Spleen (tissue), 11 donors: ENCODE data around the gene SPRED1. TPM values are rescaled to one million over a fixed set of nuclear protein-coding genes. Genes with fewer than 3 reads are reported as not detected.

Experiments
- DNase-seq: peaks from one replicate; pipeline ENCODE4 v3.0.0-alpha.2; 2020
- H3K27ac ChIP-seq, 8 donors: fragments of 200-600 bp; sonication (generic) in 7 of 8; 1 replicate in 4 of 8; 2 replicates in 4 of 8; pipeline versions ENCODE4 v1.5.0 to v1.8.0; 2016 to 2021; ENCODE audit warnings: inconsistent platforms in 4 of 8, mild to moderate bottlenecking in 4 of 8, moderate library complexity in 1 of 8
- H3K27me3 ChIP-seq, 7 donors: fragments of 200-600 bp; sonication (generic) in 6 of 7; replicated peaks in 1 of 7; 1 replicate in 4 of 7; 2 replicates in 3 of 7; pipeline versions ENCODE4 v1.5.0 to v1.8.0; 2016 to 2021; ENCODE audit warnings: inconsistent platforms in 3 of 7, mild to moderate bottlenecking in 1 of 7
- H3K36me3 ChIP-seq, 6 donors: fragments of 200-600 bp; sonication (generic) in 5 of 6; 1 replicate in 4 of 6; 2 replicates in 2 of 6; pipeline versions ENCODE4 v1.5.0 to v1.8.0; 2016 to 2021; ENCODE audit warnings: inconsistent platforms in 2 of 6
- H3K4me1 ChIP-seq, 6 donors: fragments of 200-600 bp; sonication (generic) in 5 of 6; 1 replicate in 3 of 6; 2 replicates in 3 of 6; pipeline versions ENCODE4 v1.5.0 to v1.8.0; 2016 to 2021; ENCODE audit warnings: inconsistent platforms in 3 of 6
- H3K4me3 ChIP-seq, 8 donors: fragments of 200-600 bp; sonication (generic) in 7 of 8; 1 replicate in 4 of 8; 2 replicates in 4 of 8; pipeline versions ENCODE4 v1.5.0 to v1.8.0; 2016 to 2021; ENCODE audit warnings: inconsistent platforms in 4 of 8, mild to moderate bottlenecking in 4 of 8, moderate library complexity in 2 of 8
- H3K9me3 ChIP-seq, 8 donors: fragments of 200-600 bp; sonication (generic) in 7 of 8; 1 replicate in 4 of 8; 2 replicates in 4 of 8; pipeline versions ENCODE4 v1.5.0 to v1.8.0; 2016 to 2021; ENCODE audit warnings: inconsistent platforms in 4 of 8
- POLR2A ChIP-seq, 3 donors: fragments of 450-650 bp; IDR thresholded peaks; one replicate each; pipeline ENCODE4 v1.5.1; 2017; ENCODE audit warnings: antibody characterized with exemption in 3 of 3, mild to moderate bottlenecking in 1 of 3
- POLR2AphosphoS5 ChIP-seq, 3 donors: sonication (generic); formaldehyde crosslinking; IDR thresholded peaks; one replicate each; pipeline ENCODE4 v1.5.1; 2017; ENCODE audit warnings: antibody characterized with exemption in 3 of 3
- WGBS, 5 donors: extraction: QIAGEN DNeasy Blood & Tissue Kit in 3 of 5; methylation state at CpG; one replicate each; pipeline versions ENCODE4 v1.1.5 to v1.1.7; 2013 to 2018; 5-methylcytosine and 5-hydroxymethylcytosine counted together
- intact Hi-C: fragments of 100-400 bp; cut with DNase I; formaldehyde crosslinking; loops from one replicate; pipeline ENCODE4 v1.15.0; 2023; ENCODE audit warnings: low total_unique reads
- polyA plus RNA-seq, 3 donors: library from polyadenylated mRNA; stranded (reverse); fragments of 200-250 nt; gene quantifications; one replicate each; pipeline ENCODE4 v1.2.1, GENCODE V29; 2013
- total RNA-seq, 7 donors: library from RNA; depleted of rRNA in 3 of 7; stranded (reverse); fragments of >200 nt in 3 of 7; fragmentation: NEBNext Ultra II Directional in 4 of 7; extraction: Animal tissue kit (Norgen Biotek cat#: 25700) in 4 of 7; gene quantifications; one replicate each; pipeline versions ENCODE4 v1.1.0 to v1.2.1, GENCODE V29; 2016 to 2021
- TF ChIP-seq, protein P1 (sequence below), 11 experiments: fragments of 200-600 bp in 7 of 11; fragments of 450-650 bp in 4 of 11; sonication (generic) in 4 of 11; IDR thresholded peaks in 8 of 11; conservative IDR thresholded peaks in 3 of 11; 1 replicate in 7 of 11; 2 replicates in 4 of 11; pipeline versions ENCODE4 v1.4.0 to v1.8.0; 2016 to 2021; ENCODE audit warnings: antibody characterized with exemption in 11 of 11, inconsistent platforms in 4 of 11, mild to moderate bottlenecking in 1 of 11
- donor health status: healthy with polysubstance abuse.
- donor health status: DM: no; HTN: no; CAD: no; lungs with moderate emphysema.
- donor health status: DM: no; HTN: no; CAD: no.
- donor health status: Bipolar disorder and iron deficiency.
- donor health status: healthy.
- donor health status: DM: no; HTN: no; CAD: no.
- donor health status: DM: yes; HTN: yes; CAD: no.

The SPRED1 gene
- total and polyA plus RNA-seq, 10 donors, result 3.1 to 36.9 (median 25.5) TPM

DNA sequence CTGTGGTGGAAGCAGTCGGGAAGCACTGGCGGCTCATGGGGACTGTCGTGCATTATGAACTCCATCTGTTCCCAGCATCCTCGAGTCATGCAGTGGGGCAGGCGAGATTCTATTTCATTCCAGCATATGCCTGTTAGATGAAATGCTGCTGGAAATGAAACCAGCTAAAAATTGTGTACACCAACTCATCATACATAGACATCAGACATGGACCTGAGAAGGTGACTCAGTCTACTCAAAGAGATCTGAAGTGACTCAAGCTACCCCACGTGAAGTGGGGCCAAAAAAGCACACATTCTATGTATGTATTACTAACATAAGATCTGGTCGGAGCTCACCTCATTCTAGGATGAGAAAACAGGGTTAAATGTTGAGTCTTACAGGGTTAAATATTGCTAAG lies 153.8 kb downstream of the SPRED1 start:
- H3K4me1 ChIP-seq, result no peaks in the 10 kb centered on the region
- H3K27me3 ChIP-seq, result no peaks in the 10 kb centered on the region
- no peak for TF ChIP-seq POLR2AphosphoS5 (IDR thresholded peaks at IDR 0.05)
- TF ChIP-seq POLR2A (IDR thresholded peaks at IDR 0.05), result no peak
- TF ChIP-seq, protein P1, sequence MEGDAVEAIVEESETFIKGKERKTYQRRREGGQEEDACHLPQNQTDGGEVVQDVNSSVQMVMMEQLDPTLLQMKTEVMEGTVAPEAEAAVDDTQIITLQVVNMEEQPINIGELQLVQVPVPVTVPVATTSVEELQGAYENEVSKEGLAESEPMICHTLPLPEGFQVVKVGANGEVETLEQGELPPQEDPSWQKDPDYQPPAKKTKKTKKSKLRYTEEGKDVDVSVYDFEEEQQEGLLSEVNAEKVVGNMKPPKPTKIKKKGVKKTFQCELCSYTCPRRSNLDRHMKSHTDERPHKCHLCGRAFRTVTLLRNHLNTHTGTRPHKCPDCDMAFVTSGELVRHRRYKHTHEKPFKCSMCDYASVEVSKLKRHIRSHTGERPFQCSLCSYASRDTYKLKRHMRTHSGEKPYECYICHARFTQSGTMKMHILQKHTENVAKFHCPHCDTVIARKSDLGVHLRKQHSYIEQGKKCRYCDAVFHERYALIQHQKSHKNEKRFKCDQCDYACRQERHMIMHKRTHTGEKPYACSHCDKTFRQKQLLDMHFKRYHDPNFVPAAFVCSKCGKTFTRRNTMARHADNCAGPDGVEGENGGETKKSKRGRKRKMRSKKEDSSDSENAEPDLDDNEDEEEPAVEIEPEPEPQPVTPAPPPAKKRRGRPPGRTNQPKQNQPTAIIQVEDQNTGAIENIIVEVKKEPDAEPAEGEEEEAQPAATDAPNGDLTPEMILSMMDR (IDR thresholded peaks at IDR 0.05 in 8 of 11, conservative IDR thresholded peaks at IDR 0.05 in 3 of 11), result no peak
- no peaks in the 10 kb centered on the region for H3K9me3 ChIP-seq
- DNase-seq, result no peak
- H3K27ac ChIP-seq, result no peak overlapping the region
- intact Hi-C loops, result no loop called here
- WGBS, 5 donors, result 73 to 83% (median 82%) methylated on average over 7 of the region's 7 CpGs
- H3K4me3 ChIP-seq, result no peak overlapping the region
- no peaks in the 10 kb centered on the region for H3K36me3 ChIP-seq

Other genes with a start within 250 kb of the SPRED1 start
- gene FAM98B, start 201.3 kb downstream of the SPRED1 start, total RNA-seq, result 10 to 100 TPM; 15.8 to 32.3 (median 18.4) TPM
- 10 to 100 TPM in 1 of 3 donors, 1 to 10 TPM in 2; 5.7 to 11.0 (median 7.6) TPM for gene FAM98B, start 201.3 kb downstream of the SPRED1 start, polyA plus RNA-seq